ENCODE results near the gene AGAP1. TPM values are rescaled to one million over a fixed set of nuclear protein-coding genes. Genes with fewer than 3 reads are reported as not detected.
"Not testable (repeated sequence)": the region's sequence is repeated elsewhere in the genome, so short reads cannot be mapped to it uniquely, and the experiment has no call there.

AGAP1 gene
- total RNA-seq, 2 experiments from 2014 or later, result 0.89 to 0.97 TPM

GRCh38 chr2:236128321-236128720, 634.5 kb downstream of the AGAP1 start:
- CTCF ChIA-PET, result no interaction called here
- H3K27ac Mint-ChIP-seq, result no peak overlapping the region
- H3K4me3 Mint-ChIP-seq, result no peak overlapping the region
- DNase-seq, result no peak
- no peaks in the 10 kb centered on the region for H3K27me3 Mint-ChIP-seq
- no peaks in the 10 kb centered on the region for H3K9me3 Mint-ChIP-seq
- no peaks in the 10 kb centered on the region for H3K4me1 Mint-ChIP-seq
- POLR2A ChIA-PET, result no interaction called here
- H3K36me3 Mint-ChIP-seq (ENCODE audit: low read depth), result no peaks in the 10 kb centered on the region

- H3K27me3 Mint-ChIP-seq, result no peaks in the 10 kb centered on the region
- H3K9me3 Mint-ChIP-seq, result no peaks in the 10 kb centered on the region
- ChIA-PET POLR2A (no interaction called here), CTCF (no interaction called here)
- no peaks in the 10 kb centered on the region for H3K36me3 Mint-ChIP-seq (ENCODE audit: low read depth)
- no peaks in the 10 kb centered on the region for H3K4me1 Mint-ChIP-seq
- H3K4me3 Mint-ChIP-seq, result no peak overlapping the region
- H3K27ac Mint-ChIP-seq, result no peak overlapping the region
- no peak for DNase-seq
Measured at GRCh38 chr2:236129935-236130334, 636.1 kb downstream of the AGAP1 start.

DNA sequence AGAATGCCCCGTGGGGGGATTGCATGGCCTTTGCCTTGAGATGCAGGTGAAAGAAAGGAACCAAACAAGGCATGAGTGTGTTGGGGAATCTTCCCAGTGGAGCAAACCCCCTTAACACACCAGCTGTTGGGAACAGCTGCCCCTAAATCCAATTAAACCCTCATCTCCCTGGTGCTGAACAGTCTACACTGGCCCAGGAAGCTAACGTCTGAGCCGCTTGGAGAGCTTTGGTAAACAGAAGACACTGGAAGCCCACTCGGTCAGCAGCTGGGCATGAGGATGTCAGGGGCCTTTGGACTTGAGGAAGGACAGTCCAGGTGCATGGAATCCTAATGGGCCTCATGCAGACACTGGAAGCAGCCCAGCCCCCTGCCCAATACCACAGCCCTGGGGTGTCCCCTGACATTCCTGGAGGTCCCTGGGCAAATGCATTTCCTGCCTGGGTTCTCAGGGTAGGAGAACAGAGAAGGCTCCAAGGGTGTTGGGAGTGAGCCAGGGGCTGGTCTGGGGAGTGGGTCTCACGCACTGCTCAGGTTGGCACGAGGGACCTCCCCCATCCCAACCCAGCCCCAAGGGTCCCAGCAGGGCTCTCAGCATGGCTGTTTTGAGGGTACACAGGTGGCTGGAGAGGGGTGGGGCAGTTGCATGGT, 636.6 kb downstream of the AGAP1 start:
- H3K4me3 Mint-ChIP-seq, result no peak overlapping the region
- H3K36me3 Mint-ChIP-seq (ENCODE audit: low read depth), result no peaks in the 10 kb centered on the region
- H3K27me3 Mint-ChIP-seq, result no peaks in the 10 kb centered on the region
- ChIA-PET CTCF (no interaction called here), POLR2A (no interaction called here)
- H3K4me1 Mint-ChIP-seq, result no peaks in the 10 kb centered on the region
- no peak for DNase-seq
- H3K9me3 Mint-ChIP-seq, result no peaks in the 10 kb centered on the region
- no peak overlapping the region for H3K27ac Mint-ChIP-seq

DNA sequence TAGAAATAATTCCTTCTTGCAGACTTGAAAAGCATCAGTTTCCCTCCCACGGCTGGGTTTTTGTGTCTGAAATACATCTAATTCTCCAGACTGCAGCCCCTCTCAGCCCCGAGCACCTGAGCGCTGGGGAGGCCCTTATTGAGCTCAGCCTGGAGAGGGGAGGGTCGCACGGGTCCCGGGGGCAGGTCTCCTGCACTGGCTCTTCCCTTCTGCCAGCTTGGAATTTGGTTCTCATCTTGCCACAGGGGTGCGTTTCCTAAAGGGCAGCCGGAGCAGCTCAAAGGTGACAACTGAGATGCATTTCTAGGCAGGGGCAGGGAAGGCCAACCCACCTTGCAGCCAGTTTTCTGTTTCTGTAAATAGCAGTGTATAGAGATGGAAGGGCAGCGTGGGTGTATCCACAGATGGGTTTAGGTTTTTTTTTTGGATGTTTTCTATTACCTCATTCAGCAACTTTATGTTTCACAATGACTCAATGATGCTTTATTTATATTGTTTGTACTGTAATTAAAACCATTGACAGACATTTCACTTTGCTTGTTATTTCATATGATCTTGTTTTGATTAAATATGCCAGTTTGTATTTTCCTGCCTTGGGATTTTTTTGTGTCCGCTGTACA, 637.3 kb downstream of the AGAP1 start:
- no peak for DNase-seq
- no peaks in the 10 kb centered on the region for H3K36me3 Mint-ChIP-seq (ENCODE audit: low read depth)
- CTCF ChIA-PET, result no interaction called here
- POLR2A ChIA-PET, result no interaction called here
- H3K27me3 Mint-ChIP-seq, result no peaks in the 10 kb centered on the region
- no peak overlapping the region for H3K27ac Mint-ChIP-seq
- no peaks in the 10 kb centered on the region for H3K4me1 Mint-ChIP-seq
- no peak overlapping the region for H3K4me3 Mint-ChIP-seq
- no peaks in the 10 kb centered on the region for H3K9me3 Mint-ChIP-seq

- no peaks in the 10 kb centered on the region for H3K4me1 Mint-ChIP-seq
- H3K27ac Mint-ChIP-seq, result no peak overlapping the region
- H3K27me3 Mint-ChIP-seq, result no peaks in the 10 kb centered on the region
- no peak overlapping the region for H3K4me3 Mint-ChIP-seq
- CTCF ChIA-PET, result no interaction called here
- H3K36me3 Mint-ChIP-seq (ENCODE audit: low read depth), result no peaks in the 10 kb centered on the region
- H3K9me3 Mint-ChIP-seq, result no peaks in the 10 kb centered on the region
- no peak for DNase-seq
- POLR2A ChIA-PET, result no interaction called here
Measured at GRCh38 chr2:236133410-236134012, 639.7 kb downstream of the AGAP1 start.

DNA sequence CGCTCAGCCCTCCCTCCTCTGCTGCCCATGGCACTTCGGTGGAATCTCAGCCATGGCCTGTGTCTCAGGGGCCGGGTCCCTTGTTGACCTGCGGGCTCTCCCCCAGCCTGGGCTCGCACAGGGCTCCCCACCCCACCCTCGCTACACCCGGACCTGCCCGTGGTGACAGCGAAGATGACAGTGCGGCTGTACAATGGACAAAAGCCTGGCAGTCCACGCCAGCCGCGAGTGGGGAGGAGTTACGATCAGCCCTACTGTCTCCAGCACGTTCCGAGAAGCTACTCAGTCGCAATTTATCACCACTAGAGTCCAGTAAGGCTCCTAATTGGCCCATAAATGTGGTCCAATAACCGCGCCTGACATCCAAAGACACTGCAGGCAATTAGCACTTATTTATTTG, 642.7 kb downstream of the AGAP1 start:
- Mint-ChIP-seq H3K4me1 (no peaks in the 10 kb centered on the region), H3K9me3 (no peaks in the 10 kb centered on the region), H3K27me3 (peaks cover 5% of the 10 kb centered on the region), H3K36me3 (ENCODE audit: low read depth) (no peaks in the 10 kb centered on the region), H3K4me3 (no peak overlapping the region), H3K27ac (no peak overlapping the region)
- no peak for DNase-seq
- ChIA-PET POLR2A (no interaction called here), CTCF (no interaction called here)

- H3K9me3 Mint-ChIP-seq, result no peaks in the 10 kb centered on the region
- DNase-seq, result no peak
- peaks cover 5% of the 10 kb centered on the region for H3K27me3 Mint-ChIP-seq
- POLR2A ChIA-PET, result no interaction called here
- no peak overlapping the region for H3K4me3 Mint-ChIP-seq
- H3K27ac Mint-ChIP-seq, result no peak overlapping the region
- H3K4me1 Mint-ChIP-seq, result no peaks in the 10 kb centered on the region
- no peaks in the 10 kb centered on the region for H3K36me3 Mint-ChIP-seq (ENCODE audit: low read depth)
- CTCF ChIA-PET, result no interaction called here
Measured at GRCh38 chr2:236137066-236137465, 643.2 kb downstream of the AGAP1 start.

DNA sequence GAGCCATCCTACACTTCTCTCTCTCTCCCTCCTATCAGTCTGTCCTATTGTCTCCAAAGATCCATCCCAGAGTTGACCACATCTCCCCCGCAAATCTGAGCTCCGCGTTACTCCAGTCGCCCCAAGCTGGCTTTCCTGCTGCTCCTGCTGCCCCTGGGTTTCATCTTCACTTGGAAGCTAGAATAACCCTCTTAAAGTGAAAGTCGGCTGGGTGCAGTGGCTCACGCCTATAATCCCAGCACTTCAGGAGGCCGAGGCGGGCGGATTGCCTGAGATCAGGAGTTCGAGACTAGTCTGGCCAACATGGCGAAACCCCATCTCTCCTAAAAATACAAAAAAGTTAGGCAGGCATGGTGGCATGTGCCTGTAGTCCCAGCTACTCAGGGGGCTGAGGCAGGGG, 647.8 kb downstream of the AGAP1 start:
- DNase-seq; POLR2A ChIA-PET; H3K36me3 Mint-ChIP-seq (ENCODE audit: low read depth); H3K27me3 Mint-ChIP-seq; H3K9me3 Mint-ChIP-seq; H3K4me3 Mint-ChIP-seq; H3K4me1 Mint-ChIP-seq; H3K27ac Mint-ChIP-seq: not testable (repeated sequence)
- CTCF ChIA-PET, result interaction anchor here (0.6 kb wide), 1 partner anchor 1577 kb away, joined by 3 read pairs; no protein-coding TSS in a partner anchor

GRCh38 chr2:236143811-236144210, 650.0 kb downstream of the AGAP1 start:
- DNase-seq, result no peak
- Mint-ChIP-seq H3K27me3 (peaks cover 6% of the 10 kb centered on the region), H3K27ac (no peak overlapping the region), H3K36me3 (ENCODE audit: low read depth) (no peaks in the 10 kb centered on the region), H3K4me1 (no peaks in the 10 kb centered on the region), H3K4me3 (no peak overlapping the region), H3K9me3 (no peaks in the 10 kb centered on the region)
- ChIA-PET CTCF (no interaction called here), POLR2A (no interaction called here)

GRCh38 chr2:236146436-236146835, 652.6 kb downstream of the AGAP1 start:
- H3K4me1 Mint-ChIP-seq, result no peaks in the 10 kb centered on the region
- POLR2A ChIA-PET, result no interaction called here
- no peaks in the 10 kb centered on the region for H3K36me3 Mint-ChIP-seq (ENCODE audit: low read depth)
- no peak for DNase-seq
- H3K27me3 Mint-ChIP-seq, result peaks cover 4% of the 10 kb centered on the region
- H3K9me3 Mint-ChIP-seq, result no peaks in the 10 kb centered on the region
- H3K27ac Mint-ChIP-seq, result no peak overlapping the region
- CTCF ChIA-PET, result no interaction called here
- no peak overlapping the region for H3K4me3 Mint-ChIP-seq

GRCh38 chr2:236155406-236155805, 661.6 kb downstream of the AGAP1 start:
- H3K36me3 Mint-ChIP-seq (ENCODE audit: low read depth), result no peaks in the 10 kb centered on the region
- H3K9me3 Mint-ChIP-seq, result peaks cover 6% of the 10 kb centered on the region
- no peak overlapping the region for H3K27ac Mint-ChIP-seq
- no peak overlapping the region for H3K4me3 Mint-ChIP-seq
- peaks cover 23% of the 10 kb centered on the region for H3K27me3 Mint-ChIP-seq
- ChIA-PET CTCF (interaction anchor here (0.6 kb wide), 1 partner anchor 193 kb away, joined by 3 read pairs; no protein-coding TSS in a partner anchor), POLR2A (no interaction called here)
- no peaks in the 10 kb centered on the region for H3K4me1 Mint-ChIP-seq
- DNase-seq, result no peak

DNA sequence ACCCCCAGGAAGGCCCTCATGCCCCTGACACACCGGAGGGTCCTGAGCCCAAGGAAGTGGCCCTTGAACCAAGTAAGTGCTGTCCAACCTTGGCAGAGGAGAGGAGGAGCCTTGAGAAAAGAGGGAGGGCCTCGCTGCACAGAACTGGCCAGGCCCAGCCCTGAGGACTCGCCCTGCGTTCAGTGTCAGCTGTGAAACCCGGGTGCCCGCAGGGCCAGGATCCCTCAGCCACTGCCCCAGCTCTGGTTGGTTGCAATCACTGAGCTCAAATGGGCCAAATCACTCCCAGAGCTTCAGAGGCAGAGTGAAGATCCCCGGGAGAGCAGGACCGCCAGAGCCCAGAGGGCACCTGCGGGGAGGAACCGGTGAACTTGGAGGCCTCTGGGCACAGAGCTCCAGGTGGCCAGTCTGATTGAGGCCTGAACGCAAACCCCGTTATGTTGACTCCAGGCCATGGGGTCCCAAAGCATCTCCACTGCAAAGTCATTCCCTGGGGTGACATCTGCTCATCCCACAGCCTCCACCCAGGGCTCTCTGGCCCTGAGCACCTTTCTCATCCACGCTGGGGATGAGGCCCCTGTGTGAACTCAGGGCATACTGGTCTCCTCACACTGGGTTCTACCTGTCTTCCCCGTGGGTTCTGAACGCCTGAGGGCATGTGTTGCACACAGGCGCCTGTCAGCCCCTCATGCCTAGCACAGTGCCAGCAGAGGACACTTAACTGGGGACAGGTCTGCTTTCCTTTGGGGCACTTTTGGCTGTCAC, 662.4 kb downstream of the AGAP1 start:
- Mint-ChIP-seq H3K27ac (peak overlapping the region; percentile 50), H3K36me3 (ENCODE audit: low read depth) (no peaks in the 10 kb centered on the region), H3K27me3 (peaks cover 24% of the 10 kb centered on the region), H3K4me3 (no peak overlapping the region), H3K4me1 (no peaks in the 10 kb centered on the region), H3K9me3 (peaks cover 6% of the 10 kb centered on the region)
- CTCF ChIA-PET, result no interaction called here
- DNase-seq, result no peak
- POLR2A ChIA-PET, result no interaction called here

DNA sequence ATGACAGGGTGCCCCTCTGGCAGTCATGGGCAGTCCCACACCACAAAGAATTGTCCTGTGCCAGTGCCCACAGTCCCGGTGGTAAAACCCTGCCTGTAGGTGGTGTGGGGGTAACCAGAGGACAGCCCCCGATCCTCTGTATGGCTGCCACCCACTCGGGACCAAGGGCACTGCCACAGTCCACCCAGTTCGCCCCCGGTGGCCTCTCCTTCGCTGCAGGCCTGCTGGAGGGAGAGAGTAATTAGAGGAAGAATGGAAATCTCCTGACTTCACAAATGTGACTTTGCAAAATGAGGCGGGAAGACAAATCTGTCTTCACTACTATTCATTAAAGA, 663.0 kb downstream of the AGAP1 start:
- Mint-ChIP-seq H3K27ac (no peak overlapping the region), H3K9me3 (peaks cover 6% of the 10 kb centered on the region), H3K27me3 (peaks cover 28% of the 10 kb centered on the region), H3K36me3 (ENCODE audit: low read depth) (no peaks in the 10 kb centered on the region), H3K4me1 (no peaks in the 10 kb centered on the region), H3K4me3 (no peak overlapping the region)
- no peak for DNase-seq
- ChIA-PET CTCF (no interaction called here), POLR2A (no interaction called here)
